GM21528 (cell line): ENCODE measurements around the gene MTCL1.

Experiments
- ATAC-seq: cut with Tn5 transposase; IDR thresholded peaks from one replicate; pipeline ENCODE4 v1.9.1; 2021; ENCODE audit warnings: mild to moderate bottlenecking, moderate library complexity; ENCODE audit not compliant: unreplicated experiment, low FRiP score

The MTCL1 gene

GRCh38 chr18:8806100-8806797 lies 100.9 kb downstream of the MTCL1 start:
- ATAC-seq = no peak

GRCh38 chr18:8806798-8807487 lies 101.6 kb downstream of the MTCL1 start:
- ATAC-seq = no peak

- no peak for ATAC-seq
Measured at GRCh38 chr18:8807488-8807805, 102.1 kb downstream of the MTCL1 start.

GRCh38 chr18:8808001-8808400 lies 102.6 kb downstream of the MTCL1 start:
- ATAC-seq = no peak

GRCh38 chr18:8809514-8809913 lies 104.2 kb downstream of the MTCL1 start:
- no peak for ATAC-seq

GRCh38 chr18:8810157-8810556 lies 104.8 kb downstream of the MTCL1 start:
- no peak for ATAC-seq

GRCh38 chr18:8811115-8811514 lies 105.8 kb downstream of the MTCL1 start:
- ATAC-seq = no peak

- ATAC-seq = no peak
Measured at GRCh38 chr18:8812631-8813030, 107.3 kb downstream of the MTCL1 start.

GRCh38 chr18:8813611-8814010 lies 108.3 kb downstream of the MTCL1 start:
- ATAC-seq = no peak

GRCh38 chr18:8814206-8814605 lies 108.8 kb downstream of the MTCL1 start:
- no peak for ATAC-seq

- ATAC-seq = no peak
Measured at GRCh38 chr18:8816220-8816619, 110.9 kb downstream of the MTCL1 start.

GRCh38 chr18:8816816-8817215 lies 111.5 kb downstream of the MTCL1 start:
- ATAC-seq = no peak

- no peak for ATAC-seq
Measured at GRCh38 chr18:8818982-8819381, 113.6 kb downstream of the MTCL1 start.

GRCh38 chr18:8820396-8821082 lies 115.2 kb downstream of the MTCL1 start:
- no peak for ATAC-seq

- no peak for ATAC-seq
Measured at GRCh38 chr18:8821083-8821465, 115.7 kb downstream of the MTCL1 start.

- no peak for ATAC-seq
Measured at GRCh38 chr18:8821531-8821930, 116.2 kb downstream of the MTCL1 start.

- no peak for ATAC-seq
Measured at GRCh38 chr18:8822643-8823042, 117.3 kb downstream of the MTCL1 start.

GRCh38 chr18:8823530-8823929 lies 118.2 kb downstream of the MTCL1 start:
- no peak for ATAC-seq

- no peak for ATAC-seq
Measured at GRCh38 chr18:8824846-8825245, 119.5 kb downstream of the MTCL1 start.

GRCh38 chr18:8825273-8825672 lies 119.9 kb downstream of the MTCL1 start:
- no peak for ATAC-seq

GRCh38 chr18:8825729-8826375 lies 120.5 kb downstream of the MTCL1 start:
- no peak for ATAC-seq
